ENCODE results near the gene PPP1R26.

PPP1R26 gene

GRCh38 chr9:135500525-135501260 lies 21.1 kb downstream of the PPP1R26 start, which contains the start of gene MRPS2:
MRPS2 (plus strand) TSS chr9:135500682; CDS start chr9:135500711, 29 bp downstream.
- peak within 1 kb of the TSS; percentile 74 for H3K4me3 ChIP-seq (ENCODE audit: low read length)
- peak; percentile 79 for TF ChIP-seq CTCF (conservative IDR thresholded peaks at IDR 0.05; ENCODE audit: low read depth, low read length)
- peak; percentile 39 for DNase-seq (ENCODE audit: low read depth)

- peak overlapping the region; percentile 74 for H3K4me3 ChIP-seq (ENCODE audit: low read length)
- TF ChIP-seq CTCF (conservative IDR thresholded peaks at IDR 0.05; ENCODE audit: low read depth, low read length) = no peak
- no peak for DNase-seq (ENCODE audit: low read depth)
Measured at GRCh38 chr9:135501261-135502167, 21.9 kb downstream of the PPP1R26 start.

GRCh38 chr9:135502168-135502872 lies 22.7 kb downstream of the PPP1R26 start:
- TF ChIP-seq CTCF (conservative IDR thresholded peaks at IDR 0.05; ENCODE audit: low read depth, low read length) = no peak
- H3K4me3 ChIP-seq (ENCODE audit: low read length) = no peak overlapping the region
- no peak for DNase-seq (ENCODE audit: low read depth)

- TF ChIP-seq CTCF (conservative IDR thresholded peaks at IDR 0.05; ENCODE audit: low read depth, low read length) = no peak
- no peak overlapping the region for H3K4me3 ChIP-seq (ENCODE audit: low read length)
- no peak for DNase-seq (ENCODE audit: low read depth)
Measured at GRCh38 chr9:135502873-135503321, 23.3 kb downstream of the PPP1R26 start.

GRCh38 chr9:135503371-135504261 lies 24.0 kb downstream of the PPP1R26 start:
- TF ChIP-seq CTCF (conservative IDR thresholded peaks at IDR 0.05; ENCODE audit: low read depth, low read length) = no peak
- H3K4me3 ChIP-seq (ENCODE audit: low read length) = no peak overlapping the region
- no peak for DNase-seq (ENCODE audit: low read depth)

Measured in retinal pigment epithelial cell (primary cell).